Astrocyte (in vitro differentiated cells and primary cell): Measurements from ENCODE around the gene PARM1.

Experiments used
- EZH2 ChIP-seq: IDR thresholded peaks from 2 replicates; pipeline ENCODE4 v1.6.1; 2012; ENCODE audit warnings: mild to moderate bottlenecking, low read length, inconsistent platforms; ENCODE audit not compliant: insufficient read depth
- TF ChIP-seq, protein P1 (sequence below): IDR thresholded peaks from 2 replicates; pipeline ENCODE4 v1.5.1; 2011; ENCODE audit warnings: low read depth, mild to moderate bottlenecking, inconsistent platforms, low read length, moderate library complexity; ENCODE audit not compliant: insufficient read depth

DNA sequence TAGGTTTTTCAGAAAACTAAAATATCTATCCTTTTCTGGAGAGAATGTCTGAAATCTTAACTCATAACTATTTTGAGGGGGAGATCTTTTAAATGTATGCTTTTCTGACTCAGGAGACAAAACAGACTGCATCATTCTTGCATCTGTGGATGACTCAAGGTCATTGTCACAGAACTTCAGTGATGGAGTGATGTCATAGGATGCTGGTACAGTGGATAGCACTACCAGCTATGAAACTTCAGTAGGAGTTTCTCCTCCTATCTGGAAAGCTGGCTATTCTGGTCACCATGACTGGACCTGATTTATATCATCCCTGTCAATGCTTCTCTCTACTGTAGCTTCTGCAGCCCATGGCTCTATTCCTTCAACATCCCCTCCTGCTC lies 50.3 kb downstream of the PARM1 start:
- TF ChIP-seq, protein P1, sequence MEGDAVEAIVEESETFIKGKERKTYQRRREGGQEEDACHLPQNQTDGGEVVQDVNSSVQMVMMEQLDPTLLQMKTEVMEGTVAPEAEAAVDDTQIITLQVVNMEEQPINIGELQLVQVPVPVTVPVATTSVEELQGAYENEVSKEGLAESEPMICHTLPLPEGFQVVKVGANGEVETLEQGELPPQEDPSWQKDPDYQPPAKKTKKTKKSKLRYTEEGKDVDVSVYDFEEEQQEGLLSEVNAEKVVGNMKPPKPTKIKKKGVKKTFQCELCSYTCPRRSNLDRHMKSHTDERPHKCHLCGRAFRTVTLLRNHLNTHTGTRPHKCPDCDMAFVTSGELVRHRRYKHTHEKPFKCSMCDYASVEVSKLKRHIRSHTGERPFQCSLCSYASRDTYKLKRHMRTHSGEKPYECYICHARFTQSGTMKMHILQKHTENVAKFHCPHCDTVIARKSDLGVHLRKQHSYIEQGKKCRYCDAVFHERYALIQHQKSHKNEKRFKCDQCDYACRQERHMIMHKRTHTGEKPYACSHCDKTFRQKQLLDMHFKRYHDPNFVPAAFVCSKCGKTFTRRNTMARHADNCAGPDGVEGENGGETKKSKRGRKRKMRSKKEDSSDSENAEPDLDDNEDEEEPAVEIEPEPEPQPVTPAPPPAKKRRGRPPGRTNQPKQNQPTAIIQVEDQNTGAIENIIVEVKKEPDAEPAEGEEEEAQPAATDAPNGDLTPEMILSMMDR, result no peak
- no peak for TF ChIP-seq EZH2
